ENCODE data around the gene FBXW8. TPM values are rescaled to one million over a fixed set of nuclear protein-coding genes. Genes with fewer than 3 reads are reported as not detected.

FBXW8 gene
- total RNA-seq, 1 experiment from 2014 or later, result 15.3 TPM

DNA sequence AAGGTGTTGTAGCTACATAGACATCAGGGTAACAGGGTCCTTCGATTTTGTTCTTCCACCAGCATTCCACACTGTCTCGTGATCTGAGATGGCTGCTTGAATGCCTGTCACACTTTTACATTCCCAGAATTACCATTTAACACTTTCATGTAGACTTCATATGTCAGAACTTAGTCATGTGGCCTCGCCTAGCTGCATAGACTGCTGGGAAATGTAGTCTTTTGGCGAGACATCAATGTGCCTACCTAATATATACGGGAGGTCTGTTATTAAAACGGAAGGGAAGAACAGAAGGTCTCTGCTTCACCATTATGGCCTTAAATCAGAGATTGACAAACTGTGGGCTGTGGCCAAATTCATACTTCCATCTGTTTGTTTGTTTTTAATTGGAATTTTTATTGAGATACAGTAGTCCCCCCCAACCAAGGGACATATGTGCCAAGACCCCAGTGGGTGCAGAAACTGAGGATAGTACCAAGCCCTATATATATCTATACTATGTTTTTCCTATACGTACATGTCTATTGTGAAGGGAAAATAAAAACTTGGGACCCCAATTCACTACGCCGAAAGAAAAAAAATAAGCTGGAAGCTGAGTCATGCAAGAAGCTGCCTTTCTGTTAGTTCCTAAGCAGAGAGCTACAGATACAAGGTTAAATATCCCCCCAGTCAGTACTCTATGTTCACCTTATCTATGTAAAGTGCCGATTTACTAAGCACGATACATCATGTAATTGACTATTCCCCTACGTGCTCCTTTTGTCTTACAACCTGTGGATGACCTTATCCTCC is 18.2 kb upstream of the FBXW8 start:
- Mint-ChIP-seq H3K4me1 (peaks cover 2 to 3% of the 10 kb centered on the region in 2 experiments; a peak in 2 of 4 replicates), H3K9me3 (no peaks in the 10 kb centered on the region), H3K36me3 (ENCODE audit: insufficient read depth in 1 of 3, low read depth in 3 of 3) (no peaks in the 10 kb centered on the region), H3K4me3 (no peak overlapping the region), H3K27ac (no peak overlapping the region), H3K27me3 (ENCODE audit: low read depth) (peaks cover 26% of the 10 kb centered on the region)
- Histone ChIP-seq H3K4ac (ENCODE audit: low read depth, low read length) (no peak overlapping the region), H2AK5ac (ENCODE audit: insufficient read length, low read length) (no peak overlapping the region), H4K91ac (ENCODE audit: insufficient read length, low read depth, low read length) (no peak overlapping the region), H2BK12ac (ENCODE audit: insufficient read length, low read depth, low read length) (no peak overlapping the region), H3K23me2 (ENCODE audit: insufficient read length, low read depth, low read length, poor library complexity, severe bottlenecking) (no peaks in the 10 kb centered on the region), H3K9me3 (ENCODE audit: control insufficient read depth, low read depth, low read length) (no peaks in the 10 kb centered on the region), H4K8ac (replicated peaks; ENCODE audit: insufficient read length, low read depth, low read length) (no peak overlapping the region), H4K5ac (ENCODE audit: insufficient read length, low read depth, low read length) (no peak overlapping the region), H3K4me1 (ENCODE audit: insufficient read depth, low read length) (no peaks in the 10 kb centered on the region), H2BK20ac (ENCODE audit: low read depth, low read length, poor library complexity, severe bottlenecking) (no peak overlapping the region), H2BK15ac (ENCODE audit: low read depth, low read length) (no peak overlapping the region), H3K14ac (ENCODE audit: insufficient read depth, low read length) (no peak overlapping the region), H3K9ac (ENCODE audit: extremely low read depth, insufficient read length, low read length) (no peak overlapping the region), H3K79me1 (ENCODE audit: insufficient read depth, low read depth, low read length, poor library complexity, severe bottlenecking) (no peaks in the 10 kb centered on the region), H3K56ac (ENCODE audit: insufficient read length, low read depth, low read length) (no peak overlapping the region), H3K23ac (ENCODE audit: insufficient read length, low read depth, low read length) (no peak overlapping the region), H3K4me2 (ENCODE audit: insufficient read depth, insufficient read length, low read length) (no peak overlapping the region), H3K18ac (ENCODE audit: insufficient read length, low read depth, low read length) (no peak overlapping the region), H3T11ph (ENCODE audit: low read length) (no peak overlapping the region), H4K20me1 (ENCODE audit: control insufficient read depth, insufficient read depth, insufficient read length) (no peaks in the 10 kb centered on the region), H3K27ac (ENCODE audit: insufficient read length, low read depth, low read length) (no peak overlapping the region), H2BK120ac (ENCODE audit: low read depth, low read length, poor library complexity, severe bottlenecking) (no peak overlapping the region), H2AFZ (ENCODE audit: low read length) (no peak overlapping the region), H3K27me3 (ENCODE audit: insufficient read depth, low read length) (no peaks in the 10 kb centered on the region), H2BK5ac (ENCODE audit: insufficient read length, low read length) (no peak overlapping the region), H3K79me2 (ENCODE audit: insufficient read depth, low read length) (no peaks in the 10 kb centered on the region)
- TF ChIP-seq, protein P1, sequence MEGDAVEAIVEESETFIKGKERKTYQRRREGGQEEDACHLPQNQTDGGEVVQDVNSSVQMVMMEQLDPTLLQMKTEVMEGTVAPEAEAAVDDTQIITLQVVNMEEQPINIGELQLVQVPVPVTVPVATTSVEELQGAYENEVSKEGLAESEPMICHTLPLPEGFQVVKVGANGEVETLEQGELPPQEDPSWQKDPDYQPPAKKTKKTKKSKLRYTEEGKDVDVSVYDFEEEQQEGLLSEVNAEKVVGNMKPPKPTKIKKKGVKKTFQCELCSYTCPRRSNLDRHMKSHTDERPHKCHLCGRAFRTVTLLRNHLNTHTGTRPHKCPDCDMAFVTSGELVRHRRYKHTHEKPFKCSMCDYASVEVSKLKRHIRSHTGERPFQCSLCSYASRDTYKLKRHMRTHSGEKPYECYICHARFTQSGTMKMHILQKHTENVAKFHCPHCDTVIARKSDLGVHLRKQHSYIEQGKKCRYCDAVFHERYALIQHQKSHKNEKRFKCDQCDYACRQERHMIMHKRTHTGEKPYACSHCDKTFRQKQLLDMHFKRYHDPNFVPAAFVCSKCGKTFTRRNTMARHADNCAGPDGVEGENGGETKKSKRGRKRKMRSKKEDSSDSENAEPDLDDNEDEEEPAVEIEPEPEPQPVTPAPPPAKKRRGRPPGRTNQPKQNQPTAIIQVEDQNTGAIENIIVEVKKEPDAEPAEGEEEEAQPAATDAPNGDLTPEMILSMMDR (conservative IDR thresholded peaks at IDR 0.05), result no peak
- DNase-seq, result no peak
- WGBS (ENCODE audit: extremely low coverage, insufficient read length, low lambda C conversion rate), result no CpG with 5 or more reads among the region's 12 CpGs
